ENCODE measurements around the gene ST8SIA5.

ST8SIA5 gene

GRCh38 chr18:46767217-46767616 is 10.4 kb upstream of the ST8SIA5 start:
- Histone ChIP-seq H3K27me3 (replicated peaks; ENCODE audit: control insufficient read depth, insufficient read depth, low read length, poor library complexity, severe bottlenecking) (peaks cover 6% of the 10 kb centered on the region), H3K4me3 (ENCODE audit: insufficient read depth, low read depth, low read length, poor library complexity, severe bottlenecking) (no peak overlapping the region), H3K4me1 (ENCODE audit: control insufficient read depth, insufficient read depth, low read length, poor library complexity, severe bottlenecking) (no peaks in the 10 kb centered on the region), H3K9me3 (ENCODE audit: control insufficient read depth, low read length) (no peaks in the 10 kb centered on the region), H3K27ac (ENCODE audit: insufficient read depth, low read length, poor library complexity, severe bottlenecking) (no peak overlapping the region), H3K36me3 (ENCODE audit: control insufficient read depth, insufficient read depth, low read length) (no peaks in the 10 kb centered on the region)
- no peak for DNase-seq

- DNase-seq = no peak
- Histone ChIP-seq H3K9me3 (ENCODE audit: control insufficient read depth, low read length) (no peaks in the 10 kb centered on the region), H3K27me3 (replicated peaks; ENCODE audit: control insufficient read depth, insufficient read depth, low read length, poor library complexity, severe bottlenecking) (peaks cover 9% of the 10 kb centered on the region), H3K36me3 (ENCODE audit: control insufficient read depth, insufficient read depth, low read length) (no peaks in the 10 kb centered on the region), H3K4me3 (ENCODE audit: insufficient read depth, low read depth, low read length, poor library complexity, severe bottlenecking) (no peak overlapping the region), H3K4me1 (ENCODE audit: control insufficient read depth, insufficient read depth, low read length, poor library complexity, severe bottlenecking) (no peaks in the 10 kb centered on the region), H3K27ac (ENCODE audit: insufficient read depth, low read length, poor library complexity, severe bottlenecking) (no peak overlapping the region)
Observed at GRCh38 chr18:46764586-46764985, 7.7 kb upstream of the ST8SIA5 start.

GRCh38 chr18:46761059-46761769 is 4.4 kb upstream of the ST8SIA5 start:
- no peak overlapping the region for H3K27ac ChIP-seq (ENCODE audit: insufficient read depth, low read length, poor library complexity, severe bottlenecking)
- peaks cover 15% of the 10 kb centered on the region for H3K27me3 ChIP-seq (replicated peaks; ENCODE audit: control insufficient read depth, insufficient read depth, low read length, poor library complexity, severe bottlenecking)
- DNase-seq = no peak
- no peaks in the 10 kb centered on the region for H3K9me3 ChIP-seq (ENCODE audit: control insufficient read depth, low read length)
- H3K36me3 ChIP-seq (ENCODE audit: control insufficient read depth, insufficient read depth, low read length) = no peaks in the 10 kb centered on the region
- H3K4me1 ChIP-seq (ENCODE audit: control insufficient read depth, insufficient read depth, low read length, poor library complexity, severe bottlenecking) = peaks cover 3% of the 10 kb centered on the region
- no peak overlapping the region for H3K4me3 ChIP-seq (ENCODE audit: insufficient read depth, low read depth, low read length, poor library complexity, severe bottlenecking)

- H3K27me3 ChIP-seq (replicated peaks; ENCODE audit: control insufficient read depth, insufficient read depth, low read length, poor library complexity, severe bottlenecking) = peaks cover 19% of the 10 kb centered on the region
Observed at GRCh38 chr18:46759890-46760289, 3.0 kb upstream of the ST8SIA5 start.

GRCh38 chr18:46756025-46756558 is 761 bp downstream of the ST8SIA5 start:
- Histone ChIP-seq H3K36me3 (ENCODE audit: control insufficient read depth, insufficient read depth, low read length) (no peaks in the 10 kb centered on the region), H3K4me3 (ENCODE audit: insufficient read depth, low read depth, low read length, poor library complexity, severe bottlenecking) (no peak overlapping the region), H3K9me3 (ENCODE audit: control insufficient read depth, low read length) (no peaks in the 10 kb centered on the region), H3K27me3 (replicated peaks; ENCODE audit: control insufficient read depth, insufficient read depth, low read length, poor library complexity, severe bottlenecking) (peaks cover 19% of the 10 kb centered on the region), H3K4me1 (ENCODE audit: control insufficient read depth, insufficient read depth, low read length, poor library complexity, severe bottlenecking) (peaks cover 6% of the 10 kb centered on the region), H3K27ac (ENCODE audit: insufficient read depth, low read length, poor library complexity, severe bottlenecking) (no peak overlapping the region)
- no peak for DNase-seq

More at GRCh38 chr18:46759890-46760289, 3.0 kb upstream of the ST8SIA5 start:
- H3K9me3 ChIP-seq (ENCODE audit: control insufficient read depth, low read length) = no peaks in the 10 kb centered on the region
- no peak overlapping the region for H3K4me3 ChIP-seq (ENCODE audit: insufficient read depth, low read depth, low read length, poor library complexity, severe bottlenecking)
- DNase-seq = no peak
- H3K36me3 ChIP-seq (ENCODE audit: control insufficient read depth, insufficient read depth, low read length) = no peaks in the 10 kb centered on the region
- H3K4me1 ChIP-seq (ENCODE audit: control insufficient read depth, insufficient read depth, low read length, poor library complexity, severe bottlenecking) = peaks cover 6% of the 10 kb centered on the region
- no peak overlapping the region for H3K27ac ChIP-seq (ENCODE audit: insufficient read depth, low read length, poor library complexity, severe bottlenecking)

GRCh38 chr18:46755315-46756024 is 1.4 kb downstream of the ST8SIA5 start:
- Histone ChIP-seq H3K36me3 (ENCODE audit: control insufficient read depth, insufficient read depth, low read length) (no peaks in the 10 kb centered on the region), H3K27me3 (replicated peaks; ENCODE audit: control insufficient read depth, insufficient read depth, low read length, poor library complexity, severe bottlenecking) (peaks cover 19% of the 10 kb centered on the region), H3K4me1 (ENCODE audit: control insufficient read depth, insufficient read depth, low read length, poor library complexity, severe bottlenecking) (peaks cover 6% of the 10 kb centered on the region), H3K4me3 (ENCODE audit: insufficient read depth, low read depth, low read length, poor library complexity, severe bottlenecking) (no peak overlapping the region), H3K27ac (ENCODE audit: insufficient read depth, low read length, poor library complexity, severe bottlenecking) (no peak overlapping the region), H3K9me3 (ENCODE audit: control insufficient read depth, low read length) (no peaks in the 10 kb centered on the region)
- DNase-seq = no peak

GRCh38 chr18:46754661-46755292 is 2.1 kb downstream of the ST8SIA5 start:
- Histone ChIP-seq H3K36me3 (ENCODE audit: control insufficient read depth, insufficient read depth, low read length) (no peaks in the 10 kb centered on the region), H3K27ac (ENCODE audit: insufficient read depth, low read length, poor library complexity, severe bottlenecking) (no peak overlapping the region)

GRCh38 chr18:46754188-46754587 is 2.7 kb downstream of the ST8SIA5 start:
- H3K27ac ChIP-seq (ENCODE audit: insufficient read depth, low read length, poor library complexity, severe bottlenecking) = no peak overlapping the region
- peaks cover 6% of the 10 kb centered on the region for H3K4me1 ChIP-seq (ENCODE audit: control insufficient read depth, insufficient read depth, low read length, poor library complexity, severe bottlenecking)
- no peak for DNase-seq
- peaks cover 11% of the 10 kb centered on the region for H3K27me3 ChIP-seq (replicated peaks; ENCODE audit: control insufficient read depth, insufficient read depth, low read length, poor library complexity, severe bottlenecking)
- no peaks in the 10 kb centered on the region for H3K9me3 ChIP-seq (ENCODE audit: control insufficient read depth, low read length)
- H3K4me3 ChIP-seq (ENCODE audit: insufficient read depth, low read depth, low read length, poor library complexity, severe bottlenecking) = no peak overlapping the region
- H3K36me3 ChIP-seq (ENCODE audit: control insufficient read depth, insufficient read depth, low read length) = no peaks in the 10 kb centered on the region

More at GRCh38 chr18:46754661-46755292, 2.1 kb downstream of the ST8SIA5 start:
- H3K4me1 ChIP-seq (ENCODE audit: control insufficient read depth, insufficient read depth, low read length, poor library complexity, severe bottlenecking) = peaks cover 6% of the 10 kb centered on the region
- H3K27me3 ChIP-seq (replicated peaks; ENCODE audit: control insufficient read depth, insufficient read depth, low read length, poor library complexity, severe bottlenecking) = peaks cover 17% of the 10 kb centered on the region
- H3K4me3 ChIP-seq (ENCODE audit: insufficient read depth, low read depth, low read length, poor library complexity, severe bottlenecking) = no peak overlapping the region
- no peaks in the 10 kb centered on the region for H3K9me3 ChIP-seq (ENCODE audit: control insufficient read depth, low read length)
- DNase-seq = no peak

GRCh38 chr18:46751882-46752281 is 5.0 kb downstream of the ST8SIA5 start:
- H3K9me3 ChIP-seq (ENCODE audit: control insufficient read depth, low read length) = no peaks in the 10 kb centered on the region
- H3K27me3 ChIP-seq (replicated peaks; ENCODE audit: control insufficient read depth, insufficient read depth, low read length, poor library complexity, severe bottlenecking) = peaks cover 4% of the 10 kb centered on the region
- no peaks in the 10 kb centered on the region for H3K36me3 ChIP-seq (ENCODE audit: control insufficient read depth, insufficient read depth, low read length)
- peaks cover 6% of the 10 kb centered on the region for H3K4me1 ChIP-seq (ENCODE audit: control insufficient read depth, insufficient read depth, low read length, poor library complexity, severe bottlenecking)
- no peak for DNase-seq
- H3K4me3 ChIP-seq (ENCODE audit: insufficient read depth, low read depth, low read length, poor library complexity, severe bottlenecking) = no peak overlapping the region
- H3K27ac ChIP-seq (ENCODE audit: insufficient read depth, low read length, poor library complexity, severe bottlenecking) = no peak overlapping the region

- no peak for DNase-seq
- Histone ChIP-seq H3K9me3 (ENCODE audit: control insufficient read depth, low read length) (no peaks in the 10 kb centered on the region), H3K4me1 (ENCODE audit: control insufficient read depth, insufficient read depth, low read length, poor library complexity, severe bottlenecking) (no peaks in the 10 kb centered on the region), H3K27ac (ENCODE audit: insufficient read depth, low read length, poor library complexity, severe bottlenecking) (no peak overlapping the region), H3K27me3 (replicated peaks; ENCODE audit: control insufficient read depth, insufficient read depth, low read length, poor library complexity, severe bottlenecking) (no peaks in the 10 kb centered on the region), H3K36me3 (ENCODE audit: control insufficient read depth, insufficient read depth, low read length) (no peaks in the 10 kb centered on the region), H3K4me3 (ENCODE audit: insufficient read depth, low read depth, low read length, poor library complexity, severe bottlenecking) (no peak overlapping the region)
Observed at GRCh38 chr18:46750626-46751025, 6.2 kb downstream of the ST8SIA5 start.

Measured in effector memory CD4-positive, alpha-beta T cell (primary cell).